ENCODE data around the gene ERGIC2.
"Not testable (repeated sequence)": the region's sequence is repeated elsewhere in the genome, so short reads cannot be mapped to it uniquely, and the experiment has no call there.

Gene ERGIC2

GRCh38 chr12:29304388-29304787 is 76.6 kb downstream of the ERGIC2 start:
- DNase-seq (ENCODE audit: low read depth in 2 of 3, low spot score in 1 of 3): no peak

- DNase-seq (ENCODE audit: low read depth in 2 of 3, low spot score in 1 of 3): no peak
These were observed 79.9 kb downstream of the ERGIC2 start for GRCh38 chr12:29301114-29301513.

GRCh38 chr12:29299633-29300032 is 81.3 kb downstream of the ERGIC2 start:
- DNase-seq (ENCODE audit: low read depth in 2 of 3, low spot score in 1 of 3): no peak

GRCh38 chr12:29291226-29291625 is 89.7 kb downstream of the ERGIC2 start:
- no peak for DNase-seq (ENCODE audit: low read depth in 2 of 3, low spot score in 1 of 3)

GRCh38 chr12:29290475-29290874 is 90.5 kb downstream of the ERGIC2 start:
- DNase-seq (ENCODE audit: low read depth in 2 of 3, low spot score in 1 of 3): not testable (repeated sequence)

- no peak for DNase-seq (ENCODE audit: low read depth in 2 of 3, low spot score in 1 of 3)
These were observed 92.9 kb downstream of the ERGIC2 start for GRCh38 chr12:29288031-29288430.

- no peak for DNase-seq (ENCODE audit: low read depth in 2 of 3, low spot score in 1 of 3)
These were observed 93.3 kb downstream of the ERGIC2 start for GRCh38 chr12:29287622-29288021.

Measured in stimulated activated CD4-positive, alpha-beta T cell treated with anti-CD3 and anti-CD28 coated beads, Interleukin-12 subunit alpha, Interleukin-12 subunit beta, amount 100 ng/mL, for 48 hours (primary cell).